Breast epithelium (tissue), 4 donors: ENCODE measurements around the gene LDB3. TPM values are rescaled to one million over a fixed set of nuclear protein-coding genes. Genes with fewer than 3 reads are reported as not detected.

Experiments used
- DNase-seq, 2 donors: peaks; one replicate each; pipeline ENCODE4 v3.0.0-alpha.2; 2019; ENCODE audit warnings: low spot score in 2 of 2
- H3K27ac ChIP-seq, 2 donors: fragments of 200-600 bp; sonication (generic) in 1 of 2; one replicate each; pipeline ENCODE4 v1.5.1; 2016 to 2019; ENCODE audit warnings: mild to moderate bottlenecking in 1 of 2
- H3K27me3 ChIP-seq, 2 donors: fragments of 200-600 bp; sonication (generic) in 1 of 2; one replicate each; pipeline versions ENCODE4 v1.5.1 to v1.6.0; 2017 to 2019; ENCODE audit warnings: control low read depth in 1 of 2, mild to moderate bottlenecking in 1 of 2
- H3K36me3 ChIP-seq: fragments of 200-600 bp; one replicate; pipeline ENCODE4 v1.5.1; 2019
- H3K4me1 ChIP-seq, 2 donors: fragments of 200-600 bp; sonication (generic); one replicate each; pipeline ENCODE4 v1.5.1; 2016 to 2019; ENCODE audit warnings: control low read depth in 1 of 2
- H3K4me3 ChIP-seq, 3 donors: fragments of 200-600 bp; sonication (generic); 1 replicate in 2 of 3; 2 replicates in 1 of 3; pipeline ENCODE4 v1.5.1; 2016 to 2019; ENCODE audit warnings: mild to moderate bottlenecking in 3 of 3, moderate library complexity in 2 of 3
- H3K9me3 ChIP-seq, 2 donors: fragments of 200-600 bp; sonication (generic) in 1 of 2; one replicate each; pipeline ENCODE4 v1.5.1; 2016 to 2019; ENCODE audit warnings: control low read depth in 1 of 2
- POLR2A ChIP-seq: fragments of 450-650 bp; IDR thresholded peaks from one replicate; pipeline ENCODE4 v1.6.1; 2016; ENCODE audit warnings: antibody characterized with exemption, mild to moderate bottlenecking, moderate library complexity
- POLR2AphosphoS5 ChIP-seq, 3 donors: sonication (generic); formaldehyde crosslinking; IDR thresholded peaks; one replicate each; pipeline ENCODE4 v1.6.1; 2017; ENCODE audit warnings: antibody characterized with exemption in 3 of 3
- intact Hi-C: fragments of 100-400 bp; cut with DNase I; formaldehyde crosslinking; loops from one replicate; pipeline ENCODE4 v1.15.1; 2023; ENCODE audit warnings: low total_unique reads
- total RNA-seq, 3 donors: library from RNA; depleted of rRNA; stranded (reverse); fragments of >200 nt; gene quantifications; one replicate each; pipeline ENCODE4 v1.1.0, GENCODE V29; 2016
- TF ChIP-seq, protein P1 (sequence below), 3 donors: fragments of 450-650 bp; IDR thresholded peaks; one replicate each; pipeline ENCODE4 v1.5.1; 2016 to 2017; ENCODE audit warnings: antibody characterized with exemption in 3 of 3, mild to moderate bottlenecking in 3 of 3, moderate library complexity in 3 of 3

Gene LDB3
- total RNA-seq, 3 donors from 2014 or later = 0.98 to 2.9 (median 1.3) TPM

GRCh38 chr10:86658261-86658741 is 10.0 kb upstream of the LDB3 start:
- DNase-seq = peak in 1 of 2 donors; percentile 49
- H3K4me1 ChIP-seq = no peaks in the 10 kb centered on the region
- no peak for TF ChIP-seq POLR2A
- no peak for TF ChIP-seq POLR2AphosphoS5 (IDR thresholded peaks at IDR 0.05)
- TF ChIP-seq, protein P1, sequence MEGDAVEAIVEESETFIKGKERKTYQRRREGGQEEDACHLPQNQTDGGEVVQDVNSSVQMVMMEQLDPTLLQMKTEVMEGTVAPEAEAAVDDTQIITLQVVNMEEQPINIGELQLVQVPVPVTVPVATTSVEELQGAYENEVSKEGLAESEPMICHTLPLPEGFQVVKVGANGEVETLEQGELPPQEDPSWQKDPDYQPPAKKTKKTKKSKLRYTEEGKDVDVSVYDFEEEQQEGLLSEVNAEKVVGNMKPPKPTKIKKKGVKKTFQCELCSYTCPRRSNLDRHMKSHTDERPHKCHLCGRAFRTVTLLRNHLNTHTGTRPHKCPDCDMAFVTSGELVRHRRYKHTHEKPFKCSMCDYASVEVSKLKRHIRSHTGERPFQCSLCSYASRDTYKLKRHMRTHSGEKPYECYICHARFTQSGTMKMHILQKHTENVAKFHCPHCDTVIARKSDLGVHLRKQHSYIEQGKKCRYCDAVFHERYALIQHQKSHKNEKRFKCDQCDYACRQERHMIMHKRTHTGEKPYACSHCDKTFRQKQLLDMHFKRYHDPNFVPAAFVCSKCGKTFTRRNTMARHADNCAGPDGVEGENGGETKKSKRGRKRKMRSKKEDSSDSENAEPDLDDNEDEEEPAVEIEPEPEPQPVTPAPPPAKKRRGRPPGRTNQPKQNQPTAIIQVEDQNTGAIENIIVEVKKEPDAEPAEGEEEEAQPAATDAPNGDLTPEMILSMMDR (IDR thresholded peaks at IDR 0.05) = no peak
- H3K9me3 ChIP-seq = no peaks in the 10 kb centered on the region
- no peak overlapping the region for H3K4me3 ChIP-seq
- H3K27ac ChIP-seq = no peak overlapping the region
- no peaks in the 10 kb centered on the region for H3K36me3 ChIP-seq
- H3K27me3 ChIP-seq = no peaks in the 10 kb centered on the region
- intact Hi-C loops = no loop called here

DNA sequence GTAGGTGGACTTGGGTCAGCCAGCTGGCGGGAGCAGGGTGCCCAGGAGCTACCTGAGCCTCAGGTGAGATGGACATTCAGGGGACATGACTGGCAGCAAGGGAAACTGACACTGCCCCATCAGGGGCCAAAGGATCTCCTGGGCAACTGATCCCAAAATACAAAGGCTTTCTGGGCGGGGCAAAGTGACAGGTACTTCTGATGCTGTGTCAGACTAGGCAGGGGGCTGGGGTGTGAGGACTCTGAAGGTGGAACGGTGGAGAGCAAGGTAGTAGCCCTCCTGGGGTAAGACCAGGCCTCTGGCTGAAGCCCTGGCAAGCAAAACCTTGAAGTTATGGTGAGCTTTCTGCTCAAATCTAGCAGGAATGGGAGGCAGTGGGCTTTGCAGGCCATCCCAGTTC is 9.6 kb upstream of the LDB3 start:
- no peak overlapping the region for H3K27ac ChIP-seq
- H3K36me3 ChIP-seq = no peaks in the 10 kb centered on the region
- no peak for TF ChIP-seq POLR2A
- TF ChIP-seq, protein P1 (IDR thresholded peaks at IDR 0.05) = no peak
- no peak for TF ChIP-seq POLR2AphosphoS5 (IDR thresholded peaks at IDR 0.05)
- H3K4me1 ChIP-seq = no peaks in the 10 kb centered on the region
- H3K9me3 ChIP-seq = no peaks in the 10 kb centered on the region
- DNase-seq = no peak
- intact Hi-C loops = no loop called here
- no peaks in the 10 kb centered on the region for H3K27me3 ChIP-seq
- H3K4me3 ChIP-seq = no peak overlapping the region

GRCh38 chr10:86659161-86659691 is 9.1 kb upstream of the LDB3 start:
- no peak overlapping the region for H3K4me3 ChIP-seq
- no peaks in the 10 kb centered on the region for H3K36me3 ChIP-seq
- intact Hi-C loops = no loop called here
- no peaks in the 10 kb centered on the region for H3K9me3 ChIP-seq
- DNase-seq = peak in 1 of 2 donors; percentile 37
- H3K27me3 ChIP-seq = no peaks in the 10 kb centered on the region
- H3K4me1 ChIP-seq = no peaks in the 10 kb centered on the region
- no peak for TF ChIP-seq POLR2AphosphoS5 (IDR thresholded peaks at IDR 0.05)
- TF ChIP-seq POLR2A = no peak
- TF ChIP-seq, protein P1 (IDR thresholded peaks at IDR 0.05) = no peak
- no peak overlapping the region for H3K27ac ChIP-seq

DNA sequence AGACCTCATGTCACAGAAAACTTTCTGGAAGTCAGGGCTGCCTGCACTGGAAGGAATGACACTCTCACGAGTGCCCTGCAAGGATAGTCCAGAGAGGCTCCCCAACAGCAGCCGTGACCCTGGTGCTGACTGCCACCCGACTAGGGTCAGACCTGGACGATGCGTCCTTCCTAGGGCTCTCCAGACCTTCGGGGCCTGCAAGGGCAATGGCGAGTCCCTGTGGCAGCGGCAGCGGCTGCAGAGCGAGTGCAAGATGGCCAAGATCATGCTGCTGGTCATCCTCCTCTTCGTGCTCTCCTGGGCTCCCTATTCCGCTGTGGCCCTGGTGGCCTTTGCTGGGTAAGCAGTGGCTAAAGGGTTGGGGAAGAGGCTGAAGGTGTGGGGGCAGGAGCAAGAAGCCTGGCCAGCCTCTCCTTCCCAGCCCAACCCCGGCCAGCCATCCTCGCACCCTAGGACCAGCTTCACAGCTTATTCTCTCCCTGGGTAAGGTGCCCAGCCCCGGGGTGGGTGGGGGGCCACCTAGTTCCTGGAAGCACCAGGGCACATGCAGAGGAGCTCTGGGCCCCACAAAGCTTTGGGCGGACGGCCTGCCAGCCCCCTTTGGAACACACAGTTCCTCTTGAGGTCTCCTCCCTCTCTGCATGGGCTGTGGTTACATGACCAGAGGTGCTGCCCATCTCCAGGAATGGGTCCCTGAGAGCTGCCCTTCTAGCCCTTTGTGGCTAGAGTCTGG is 8.4 kb upstream of the LDB3 start:
- DNase-seq = peak in 1 of 2 donors; percentile 37
- Histone ChIP-seq H3K36me3 (no peaks in the 10 kb centered on the region), H3K27me3 (no peaks in the 10 kb centered on the region), H3K4me3 (no peak overlapping the region), H3K9me3 (no peaks in the 10 kb centered on the region), H3K4me1 (no peaks in the 10 kb centered on the region), H3K27ac (no peak overlapping the region)
- no peak for TF ChIP-seq POLR2AphosphoS5 (IDR thresholded peaks at IDR 0.05)
- TF ChIP-seq, protein P1 (IDR thresholded peaks at IDR 0.05) = no peak
- TF ChIP-seq POLR2A = no peak
- intact Hi-C loops = no loop called here
